ENCODE data around the gene FRRS1L. TPM values are rescaled to one million over a fixed set of nuclear protein-coding genes. Genes with fewer than 3 reads are reported as not detected.

The FRRS1L gene
- total RNA-seq, 4 donors from 2014 or later: 1.5 to 12.6 (median 2.8) TPM

DNA sequence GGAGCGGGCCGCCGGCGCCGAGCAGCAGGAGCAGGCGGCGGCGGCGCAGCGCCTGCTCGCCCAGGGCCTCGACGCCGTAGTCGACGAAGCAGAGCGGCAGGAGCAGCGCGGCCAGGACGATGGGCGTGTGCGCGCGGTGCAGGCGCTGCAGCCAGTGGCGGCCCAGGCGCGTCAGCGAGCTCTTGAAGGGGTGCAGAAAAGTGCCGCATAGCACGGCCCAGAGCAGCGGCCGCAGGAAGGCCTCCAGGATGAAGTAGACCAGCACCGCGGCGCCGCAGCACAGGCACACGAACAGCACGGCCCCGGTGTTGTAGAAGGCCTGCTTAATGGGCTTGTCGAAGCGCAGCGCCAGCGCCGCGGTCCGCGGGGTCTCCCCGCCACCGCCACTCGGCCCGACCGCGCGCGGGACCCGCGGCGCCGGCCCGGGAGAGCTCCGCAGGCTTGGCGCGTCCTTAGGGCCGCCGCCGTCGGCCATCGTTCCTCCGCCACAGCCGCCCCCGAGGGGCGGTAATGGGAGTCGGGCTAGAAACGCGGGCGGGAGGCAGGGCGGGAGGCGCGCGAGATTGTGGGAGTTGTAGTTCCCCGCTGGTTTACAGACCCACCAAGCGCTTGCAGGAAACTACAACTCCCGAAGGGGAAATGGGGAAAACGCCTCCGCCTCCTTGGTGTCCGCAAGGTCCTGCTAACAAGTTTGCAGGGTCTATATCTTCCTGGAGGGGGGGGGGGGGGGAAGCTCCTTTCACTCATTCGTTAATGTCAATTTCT, 47.4 kb downstream of the FRRS1L start, which contains the start of gene TMEM245:
TSS of gene TMEM245 (minus strand) at position 509 of the 765 bp plus-strand sequence. CDS start at position 475, 34 bp downstream.
- H3K36me3 ChIP-seq: no peaks in the 10 kb centered on the region
- peak; percentile 81 to 95 for TF ChIP-seq POLR2A (IDR thresholded peaks at IDR 0.05)
- peak; percentile 87 to 96 for TF ChIP-seq EP300 (IDR thresholded peaks at IDR 0.05)
- peak in 2 of 5 experiments; percentile 31 to 52 for TF ChIP-seq CTCF (IDR thresholded peaks at IDR 0.05)
- H3K27me3 ChIP-seq: no peaks in the 10 kb centered on the region
- H3K27ac ChIP-seq: peak within 1 kb of the TSS; percentile 29 to 95 (median 90)
- WGBS, 2 donors: 0% methylated on average over 22 to 29 of the region's 88 CpGs
- DNase-seq (ENCODE audit: low spot score in 2 of 2): peak; percentile 91 to 92
- H3K4me3 ChIP-seq: peak within 1 kb of the TSS; percentile 60 to 96 (median 82)
- H3K4me1 ChIP-seq: peaks cover 3 to 46% (median 37%) of the 10 kb centered on the region in 4 donors
- H3K9me3 ChIP-seq: no peaks in the 10 kb centered on the region

DNA sequence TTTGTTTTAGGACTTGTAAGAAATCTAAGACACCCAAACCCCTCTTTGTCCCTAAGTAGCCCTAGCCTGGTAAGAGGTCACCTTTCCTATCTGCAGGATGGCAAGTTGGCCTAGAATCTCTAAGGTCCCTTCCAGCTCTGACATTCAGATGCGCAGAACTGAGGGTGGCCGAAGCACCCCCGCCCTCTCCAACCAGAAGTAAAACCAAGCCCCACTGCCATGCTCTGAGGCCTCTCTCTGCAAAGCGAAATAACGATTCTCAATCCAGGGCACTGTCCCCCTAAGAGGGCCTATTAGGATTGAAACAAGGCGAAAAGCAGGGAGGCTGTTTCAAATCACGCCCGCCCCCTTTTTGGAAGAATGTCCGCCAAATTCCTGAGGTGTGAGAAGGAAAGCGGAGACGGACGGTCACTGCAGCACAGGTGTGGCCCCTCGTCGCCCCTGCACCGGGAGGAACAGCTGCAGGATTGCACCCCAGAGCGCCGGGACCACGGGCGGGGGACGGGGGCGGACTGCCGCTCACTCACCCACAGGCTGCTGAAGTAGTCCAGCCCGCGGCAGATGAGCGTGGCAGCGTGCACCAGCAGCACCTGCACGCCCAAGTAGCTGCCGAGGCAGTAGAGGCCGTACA, 48.1 kb downstream of the FRRS1L start:
- Histone ChIP-seq H3K4me1 (peaks cover 3 to 53% (median 43%) of the 10 kb centered on the region in 4 donors), H3K27me3 (no peaks in the 10 kb centered on the region), H3K27ac (peak overlapping the region; percentile 29 to 95 (median 90)), H3K4me3 (peak overlapping the region; percentile 60 to 96 (median 82)), H3K9me3 (no peaks in the 10 kb centered on the region), H3K36me3 (no peaks in the 10 kb centered on the region)
- 1% methylated on average over 22 to 29 of the region's 29 CpGs for WGBS, 2 donors
- DNase-seq (ENCODE audit: low spot score in 2 of 2): no peak
- TF ChIP-seq CTCF (IDR thresholded peaks at IDR 0.05) (no peak), POLR2A (IDR thresholded peaks at IDR 0.05) (no peak), EP300 (IDR thresholded peaks at IDR 0.05) (no peak)

GRCh38 chr9:109117856-109118807, 48.9 kb downstream of the FRRS1L start:
- Histone ChIP-seq H3K4me3 (peak overlapping the region; percentile 60 to 96 (median 82)), H3K27me3 (no peaks in the 10 kb centered on the region), H3K9me3 (no peaks in the 10 kb centered on the region), H3K36me3 (no peaks in the 10 kb centered on the region), H3K27ac (peak overlapping the region; percentile 19 to 95 (median 90)), H3K4me1 (peaks cover 3 to 61% (median 48%) of the 10 kb centered on the region in 4 donors)
- 34 to 38% methylated on average over 14 of the region's 14 CpGs for WGBS, 2 donors
- TF ChIP-seq EP300 (IDR thresholded peaks at IDR 0.05) (no peak), CTCF (IDR thresholded peaks at IDR 0.05) (no peak), POLR2A (IDR thresholded peaks at IDR 0.05) (no peak)
- no peak for DNase-seq (ENCODE audit: low spot score in 2 of 2)

DNA sequence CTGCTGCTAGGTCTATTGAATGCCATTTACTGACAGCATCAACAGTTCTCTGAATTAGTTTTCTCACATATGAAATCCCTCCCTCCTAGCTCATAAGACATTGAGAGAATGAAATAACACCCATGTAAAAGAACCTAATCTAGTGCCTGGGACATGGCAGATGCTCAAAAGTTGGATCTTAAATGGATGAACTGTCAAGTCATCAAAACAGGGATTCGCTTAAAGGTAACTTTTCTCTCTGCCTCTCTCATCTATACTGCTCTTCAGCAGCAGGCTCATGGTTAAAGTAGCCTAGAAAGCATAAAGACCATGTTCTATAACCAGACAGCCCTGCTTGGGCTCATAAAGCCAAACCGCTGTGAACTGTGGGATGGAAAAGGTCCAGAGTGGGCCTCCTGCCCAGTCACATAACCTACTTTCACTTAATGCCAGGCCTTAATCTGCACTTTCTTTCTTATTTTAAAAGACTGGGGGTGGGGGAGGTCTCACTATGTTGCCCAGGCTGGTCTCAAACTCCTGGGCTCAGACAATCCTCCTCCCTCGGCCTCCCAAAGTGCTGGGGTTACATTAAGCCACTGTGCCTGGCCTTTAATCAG, 51.0 kb downstream of the FRRS1L start:
- WGBS, 2 donors: 58 to 69% methylated on average over 3 of the region's 3 CpGs
- TF ChIP-seq EP300 (IDR thresholded peaks at IDR 0.05) (no peak), POLR2A (IDR thresholded peaks at IDR 0.05) (no peak), CTCF (IDR thresholded peaks at IDR 0.05) (no peak)
- Histone ChIP-seq H3K4me3 (no peak overlapping the region), H3K4me1 (peaks cover 3 to 82% (median 56%) of the 10 kb centered on the region in 4 donors), H3K27me3 (no peaks in the 10 kb centered on the region), H3K9me3 (no peaks in the 10 kb centered on the region), H3K27ac (peak overlapping the region in 2 of 4 donors; percentile 90 to 95), H3K36me3 (no peaks in the 10 kb centered on the region)
- no peak for DNase-seq (ENCODE audit: low spot score in 2 of 2)
